ENCODE results near the gene TSPAN11.
"Not testable (repeated sequence)": the region's sequence is repeated elsewhere in the genome, so short reads cannot be mapped to it uniquely, and the experiment has no call there.

TSPAN11 gene, protein sequence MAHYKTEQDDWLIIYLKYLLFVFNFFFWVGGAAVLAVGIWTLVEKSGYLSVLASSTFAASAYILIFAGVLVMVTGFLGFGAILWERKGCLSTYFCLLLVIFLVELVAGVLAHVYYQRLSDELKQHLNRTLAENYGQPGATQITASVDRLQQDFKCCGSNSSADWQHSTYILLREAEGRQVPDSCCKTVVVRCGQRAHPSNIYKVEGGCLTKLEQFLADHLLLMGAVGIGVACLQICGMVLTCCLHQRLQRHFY

DNA sequence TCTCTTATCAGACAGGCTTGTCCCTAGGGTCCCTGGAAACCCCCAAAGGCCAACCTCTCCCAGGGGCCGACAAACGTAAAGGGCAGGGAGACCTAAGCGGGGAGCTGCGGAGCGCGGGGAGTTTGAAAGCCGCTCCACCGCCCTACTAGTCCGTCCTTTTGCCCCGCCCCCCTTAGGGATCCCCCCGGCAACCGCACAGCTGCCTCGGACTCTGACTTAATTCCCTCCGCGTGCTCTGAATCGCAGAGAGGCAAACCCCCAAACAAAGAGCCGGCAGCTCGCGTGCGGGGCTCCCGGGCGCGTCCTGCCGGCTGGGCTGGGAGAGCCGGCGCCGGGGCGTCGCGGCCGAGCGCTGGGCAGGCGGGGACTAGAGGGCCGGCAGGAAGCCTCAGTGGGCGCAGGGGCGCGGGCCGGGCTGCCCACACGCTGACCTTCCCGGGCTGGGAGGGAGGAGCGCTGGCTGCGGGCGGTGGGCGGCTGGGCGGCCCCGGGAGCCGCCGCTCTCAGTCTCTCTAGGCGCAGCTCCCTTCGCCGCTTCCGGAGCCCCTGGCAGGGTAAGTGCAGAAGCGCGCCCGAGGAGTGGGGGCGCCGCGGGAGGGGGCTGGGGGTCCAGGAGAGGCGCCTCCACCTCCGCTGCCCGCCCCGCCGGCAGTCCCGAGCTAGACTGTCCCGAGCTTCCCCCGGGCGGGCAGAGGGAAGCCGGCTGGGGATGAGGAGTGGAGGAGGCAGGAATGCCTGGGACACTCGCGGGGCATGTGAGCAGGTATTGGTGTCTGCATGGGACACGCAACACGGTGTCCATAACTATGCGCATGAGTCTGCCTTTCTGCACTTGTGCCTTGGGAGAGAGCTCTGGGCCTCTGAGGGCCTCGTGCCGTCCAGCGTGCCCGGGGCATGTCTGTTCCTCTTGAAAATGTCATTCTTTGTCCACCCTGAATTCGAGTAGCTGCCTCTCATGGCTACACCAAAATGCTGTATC, at the start of gene TSPAN11:
Gene TSPAN11, plus strand, starts transcription at position 506 of the 979 bp plus-strand sequence. CDS start 27,244 bp downstream, outside the sequence.
- no peak for DNase-seq

DNA sequence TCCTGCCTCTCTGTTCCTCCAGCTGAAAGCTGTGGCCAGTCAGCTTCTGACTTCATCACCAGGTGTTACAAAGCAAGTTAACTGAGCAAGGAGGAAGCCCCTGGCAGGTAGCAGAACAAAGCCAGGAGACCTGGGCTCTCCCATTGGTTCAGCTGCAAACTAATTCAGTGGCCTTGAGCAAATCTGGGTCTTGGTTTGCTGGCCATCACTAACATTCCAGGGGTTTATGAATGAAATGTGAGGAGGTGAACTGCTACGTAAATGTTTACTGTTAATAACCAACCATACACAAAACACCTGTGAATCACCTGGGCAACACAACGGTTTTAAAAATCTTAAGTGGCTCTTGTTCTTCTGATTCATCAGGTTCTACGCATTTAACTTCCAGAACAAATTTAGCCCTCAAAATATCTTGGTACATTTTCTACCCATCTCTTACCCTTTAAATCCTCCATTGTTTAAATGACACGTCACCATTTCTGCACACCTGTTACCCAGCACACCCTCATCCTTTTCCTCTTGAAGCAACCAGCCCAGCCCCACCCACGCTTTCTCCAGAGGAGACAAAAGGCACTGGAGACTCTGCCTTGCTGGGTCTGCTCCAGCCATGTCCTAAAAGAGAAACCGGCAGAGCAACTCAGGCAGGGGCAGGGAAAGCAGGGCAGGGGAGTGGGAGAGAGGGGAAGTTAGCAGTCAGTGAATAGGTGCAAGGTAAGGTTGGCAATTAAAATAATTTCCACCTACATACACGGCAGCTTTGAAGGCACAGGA, 49.3 kb upstream of the TSPAN11 start:
- DNase-seq: peak; percentile 57

DNA sequence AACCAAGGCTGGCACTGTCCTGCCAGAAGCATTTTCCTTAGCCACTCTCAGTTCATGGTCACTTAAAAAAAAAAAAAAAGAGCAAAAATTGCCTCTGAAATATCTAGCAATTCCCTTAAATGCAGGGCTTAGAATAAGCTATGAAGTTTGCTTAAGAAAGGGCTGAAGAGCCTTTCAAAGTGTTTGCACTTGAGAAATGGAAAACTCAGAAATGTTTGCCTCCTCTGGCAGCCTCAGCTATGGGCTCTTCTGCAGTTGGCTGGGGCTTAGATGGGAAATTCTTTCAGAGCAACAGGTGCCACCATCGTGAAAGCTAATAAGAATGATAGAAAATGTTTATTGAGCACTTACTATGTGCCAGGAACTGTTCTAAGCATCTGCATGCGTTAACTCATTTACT, 48.5 kb upstream of the TSPAN11 start:
- no peak for DNase-seq

DNA sequence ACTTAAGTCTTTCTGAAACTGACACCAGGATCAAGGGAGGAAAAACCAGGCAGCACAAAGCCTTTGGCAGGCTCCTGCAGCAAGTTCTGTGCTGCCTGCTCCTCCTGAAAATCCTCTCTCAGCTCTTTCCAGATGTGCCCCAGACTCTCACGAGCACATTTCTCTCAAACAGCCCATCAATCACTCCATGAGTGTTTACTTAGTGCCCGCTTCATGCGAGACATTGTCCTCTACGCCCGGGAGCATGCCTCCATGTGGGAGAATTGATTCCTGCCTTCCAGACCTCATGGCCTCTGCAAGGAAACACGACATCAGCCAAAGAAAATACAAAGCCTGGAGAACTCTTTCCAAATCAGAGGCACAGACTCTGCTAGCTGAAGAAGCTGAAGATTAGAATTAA, 46.5 kb upstream of the TSPAN11 start:
- peak; percentile 74 for DNase-seq

DNA sequence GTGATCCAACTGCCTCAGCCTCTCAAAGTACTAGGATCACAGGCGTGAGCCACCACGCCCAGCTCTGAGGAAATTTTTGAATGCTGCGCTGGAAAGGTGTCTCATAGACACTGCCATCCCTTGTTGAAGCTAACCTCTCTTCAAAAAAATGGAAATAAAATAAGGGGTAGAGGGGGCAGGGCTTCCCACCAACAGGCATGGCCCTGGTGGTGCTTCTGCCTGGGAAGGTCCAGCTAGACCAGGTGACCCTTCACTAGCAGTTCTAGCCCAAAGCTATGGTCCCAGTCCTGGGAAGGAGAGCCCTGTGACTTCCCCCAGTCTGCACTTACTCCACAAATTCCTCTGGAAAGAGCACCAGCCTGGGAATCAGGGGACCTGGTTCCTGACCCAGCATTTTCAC, 45.7 kb upstream of the TSPAN11 start:
- DNase-seq: no peak

DNA sequence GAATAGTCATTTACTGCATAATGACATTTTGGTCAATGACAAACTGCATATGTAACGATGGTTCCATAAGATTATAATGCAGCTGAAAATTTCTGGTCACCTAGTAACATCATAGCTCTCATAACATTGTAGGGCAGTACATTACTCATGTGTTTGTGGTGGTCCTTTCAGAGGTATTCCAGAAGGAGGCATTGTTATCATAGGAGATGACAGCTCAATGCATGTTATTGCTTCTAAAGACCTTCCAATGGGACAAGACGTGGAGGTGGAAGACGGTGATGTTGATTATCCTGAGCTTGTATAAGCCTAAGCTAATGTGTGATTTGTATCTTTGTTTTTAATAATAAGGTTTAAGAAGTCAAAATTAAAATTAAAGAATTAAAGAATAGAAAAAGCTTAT, 43.8 kb upstream of the TSPAN11 start:
- no peak for DNase-seq

DNA sequence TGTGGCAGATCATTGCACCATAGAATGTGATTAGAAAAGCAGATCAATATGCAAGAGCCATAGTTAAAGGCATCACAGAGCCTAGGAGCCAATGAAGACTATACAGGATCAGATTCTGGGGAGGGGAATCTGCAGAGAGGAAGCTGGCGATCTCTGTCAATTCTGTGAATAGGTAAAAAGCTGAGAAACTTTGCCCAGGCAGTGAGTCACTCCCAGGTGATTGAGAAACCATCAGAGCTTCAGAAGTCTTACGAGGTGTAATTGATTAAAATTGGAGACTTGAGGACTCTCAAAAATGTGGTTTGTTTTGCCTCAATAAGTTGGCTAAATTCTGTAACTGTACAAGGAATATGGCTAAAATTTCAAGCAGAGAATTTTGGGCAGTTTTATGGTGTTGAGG, 41.7 kb upstream of the TSPAN11 start:
- no peak for DNase-seq

DNA sequence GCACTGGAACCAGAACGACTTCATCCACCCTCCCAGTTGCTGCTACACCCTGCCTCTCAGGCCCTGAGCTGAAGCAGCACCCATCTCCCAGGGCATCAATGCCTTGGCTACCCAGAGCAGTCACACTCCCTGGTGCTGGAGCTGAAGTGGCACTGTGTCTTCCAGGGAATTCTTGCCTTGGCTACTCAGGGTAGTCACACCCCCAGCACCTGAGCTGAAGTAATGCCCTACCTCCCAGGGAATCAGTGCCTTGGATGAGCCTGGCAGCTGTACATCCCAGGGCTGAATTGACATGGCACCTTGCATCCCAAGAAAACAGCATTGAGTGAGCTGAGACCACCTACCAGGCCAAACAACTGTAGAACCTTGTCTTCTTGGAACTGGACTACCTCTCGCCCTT, 41.2 kb upstream of the TSPAN11 start:
- no peak for DNase-seq

DNA sequence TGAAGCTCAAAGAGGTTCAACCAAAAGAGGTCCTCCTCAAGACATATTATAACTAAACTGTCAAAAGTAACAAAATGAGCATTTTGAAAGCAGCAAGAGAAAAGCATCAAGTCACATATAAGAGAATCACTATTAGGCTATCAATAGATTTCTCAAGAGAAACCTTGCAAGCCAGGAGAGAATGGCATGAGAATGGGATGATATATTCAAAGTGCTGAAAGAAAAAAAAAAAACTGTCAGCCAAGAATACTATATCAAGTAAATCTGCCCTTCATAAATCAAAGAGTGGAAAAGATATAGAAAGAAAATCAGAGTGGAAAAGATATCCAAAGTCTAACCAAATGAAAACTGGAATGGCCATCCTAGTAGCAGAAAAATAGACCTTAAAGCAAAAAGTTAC, 39.3 kb upstream of the TSPAN11 start:
- no peak for DNase-seq

DNA sequence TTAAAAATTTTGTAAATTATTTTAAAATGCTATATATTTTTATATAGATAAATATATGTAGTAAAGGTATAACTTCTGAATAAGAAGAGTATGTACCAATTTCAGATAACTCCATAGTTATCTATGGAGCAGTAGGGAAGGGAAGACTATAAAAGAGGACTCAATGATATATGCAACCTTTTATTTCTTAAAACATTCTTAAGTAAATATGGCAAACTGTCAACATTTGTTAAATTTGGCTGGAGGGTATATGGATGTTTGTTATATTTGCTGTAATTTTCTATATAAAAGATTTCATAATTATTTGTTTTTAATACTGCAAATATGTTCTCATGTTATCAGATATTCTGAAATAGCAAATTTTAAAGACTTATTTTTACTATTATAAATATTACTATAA, 38.3 kb upstream of the TSPAN11 start:
- no peak for DNase-seq

DNA sequence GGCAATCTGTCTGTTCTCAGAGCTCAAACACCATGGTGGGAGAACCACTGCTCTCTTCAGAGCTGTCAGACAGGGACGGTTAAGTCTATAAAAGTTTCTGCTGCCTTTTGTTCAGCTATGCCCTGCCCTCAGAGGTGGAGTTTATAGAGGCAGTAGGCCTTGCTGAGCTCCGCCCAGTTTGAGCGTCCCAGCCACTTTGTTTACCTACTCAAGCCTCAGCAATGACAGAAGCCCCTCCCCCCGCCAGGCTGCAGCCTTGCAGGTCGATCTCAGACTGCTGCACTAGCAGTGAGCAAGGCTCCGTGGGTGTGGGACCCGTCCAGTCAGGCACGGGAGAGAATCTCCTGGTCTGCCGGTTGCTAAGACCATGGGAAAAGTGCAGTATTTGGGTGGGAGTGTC, 32.0 kb upstream of the TSPAN11 start:
- not testable (repeated sequence) for DNase-seq

DNA sequence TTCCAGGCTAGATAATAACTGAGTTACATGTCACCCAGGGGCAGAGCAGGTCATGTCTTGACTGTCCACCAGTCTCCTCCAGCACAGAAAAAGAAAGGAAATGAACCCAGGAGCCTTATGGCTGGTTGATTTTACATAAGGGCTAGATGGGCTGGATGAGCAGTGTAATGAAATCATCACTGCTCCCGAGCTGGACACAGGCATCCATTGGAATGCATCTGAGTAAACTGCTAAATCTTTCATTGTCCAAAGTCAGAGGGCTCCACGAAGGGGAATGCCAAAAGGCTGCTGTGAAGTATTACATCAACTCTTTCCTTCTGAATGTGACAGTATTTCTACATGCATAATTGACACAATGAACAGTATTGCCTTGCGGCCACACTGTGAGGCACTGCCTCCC, 30.1 kb upstream of the TSPAN11 start:
- no peak for DNase-seq

DNA sequence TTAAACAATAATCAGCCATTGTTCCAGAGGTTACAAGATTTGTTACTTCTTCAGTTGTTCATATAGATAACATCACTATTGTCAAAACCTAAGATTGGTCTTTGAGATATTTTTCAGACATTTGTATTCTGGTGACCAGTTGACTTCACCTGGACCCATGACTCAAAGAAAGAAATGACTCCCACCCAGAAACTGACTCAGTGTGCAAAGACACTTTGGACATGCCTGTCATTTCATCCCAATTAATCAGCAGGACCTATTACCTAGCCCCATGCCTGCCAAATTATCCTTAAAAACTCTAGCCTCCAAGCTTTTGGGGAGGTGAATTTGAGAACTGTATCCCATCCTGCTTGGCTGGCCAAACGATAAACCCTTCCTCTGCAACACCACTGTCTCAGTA, 27.7 kb upstream of the TSPAN11 start:
- no peak for DNase-seq

DNA sequence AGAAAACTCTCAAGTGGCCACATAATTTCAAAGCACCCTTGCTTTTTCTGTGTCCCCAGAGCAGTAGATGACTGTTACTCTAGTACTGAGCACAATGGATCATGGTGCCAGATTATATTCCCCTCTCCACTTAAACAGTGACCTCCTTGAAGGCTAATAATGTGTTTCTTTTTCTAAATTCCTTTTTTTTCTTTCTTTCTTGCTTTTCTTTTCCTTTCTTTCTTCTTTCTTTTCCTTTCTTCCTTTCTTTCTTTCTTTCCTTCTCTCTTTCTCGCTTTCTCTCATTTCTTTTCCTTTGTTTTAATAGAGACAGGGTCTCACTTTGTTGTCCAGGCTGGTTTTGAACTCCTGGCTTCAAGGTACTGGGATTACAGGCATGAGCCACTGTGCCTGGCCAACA, 26.2 kb upstream of the TSPAN11 start:
- DNase-seq: no peak

DNA sequence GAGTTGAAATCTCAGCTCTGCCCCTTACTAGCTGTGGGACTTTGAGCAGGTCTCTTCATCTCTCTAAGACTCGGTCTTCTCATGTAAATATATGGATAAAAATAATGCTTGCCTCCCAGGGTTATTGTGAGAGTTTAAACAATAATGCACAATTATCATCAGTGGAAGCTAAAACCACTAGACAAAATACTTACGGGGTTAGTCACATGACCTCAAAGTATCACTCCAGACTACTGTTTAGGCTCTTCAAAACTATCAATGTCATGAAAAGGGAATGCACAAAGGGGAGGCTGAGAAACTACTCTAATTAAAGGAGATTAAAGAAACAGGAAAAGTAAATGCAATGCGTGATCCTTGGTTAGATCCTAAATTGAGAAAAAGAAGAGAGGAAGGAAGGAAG, 24.5 kb upstream of the TSPAN11 start:
- no peak for DNase-seq

DNA sequence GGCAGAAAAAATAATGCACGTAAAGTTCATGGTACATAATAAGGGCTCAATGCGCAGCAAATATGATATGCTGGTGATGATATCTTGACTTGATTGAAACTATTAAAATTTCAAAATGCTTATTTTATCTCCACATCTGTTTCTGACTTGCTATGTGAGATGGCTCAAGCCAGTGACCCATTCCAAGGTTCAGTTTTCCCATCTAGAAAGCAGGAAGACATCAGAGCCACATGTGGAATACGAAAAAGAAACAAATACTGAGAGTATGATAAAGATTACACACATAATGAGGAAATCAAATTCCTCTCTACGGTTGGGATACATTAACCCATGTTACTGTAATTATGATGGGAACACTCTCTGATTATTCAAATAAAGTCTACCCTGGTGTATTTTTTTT, 24.0 kb upstream of the TSPAN11 start:
- no peak for DNase-seq

DNA sequence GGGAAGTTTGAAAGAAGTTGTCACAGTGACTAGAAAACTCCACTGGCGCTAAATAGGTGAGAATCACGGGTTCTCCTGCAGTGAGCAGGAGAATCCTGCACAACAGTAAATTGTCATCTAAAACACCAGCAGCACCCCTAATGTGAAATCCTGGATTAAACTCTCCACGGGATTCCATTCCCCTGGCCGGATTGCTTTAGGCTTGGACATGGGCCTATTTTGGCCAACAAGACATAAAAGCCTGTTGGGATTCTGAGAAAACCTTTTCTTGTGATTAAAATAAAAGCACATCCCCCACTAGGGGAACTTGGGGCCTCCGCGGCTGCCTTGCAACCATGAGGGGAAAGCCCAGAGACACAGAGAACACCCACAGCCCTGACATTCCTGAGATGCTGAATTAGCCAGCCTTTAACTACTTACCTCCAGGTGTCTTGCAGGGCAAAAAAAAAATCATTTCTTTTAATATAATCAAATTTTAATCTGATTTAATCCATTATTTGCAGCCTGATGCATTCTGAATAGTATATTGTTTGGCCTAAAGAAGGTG, 21.0 kb upstream of the TSPAN11 start:
- no peak for DNase-seq

DNA sequence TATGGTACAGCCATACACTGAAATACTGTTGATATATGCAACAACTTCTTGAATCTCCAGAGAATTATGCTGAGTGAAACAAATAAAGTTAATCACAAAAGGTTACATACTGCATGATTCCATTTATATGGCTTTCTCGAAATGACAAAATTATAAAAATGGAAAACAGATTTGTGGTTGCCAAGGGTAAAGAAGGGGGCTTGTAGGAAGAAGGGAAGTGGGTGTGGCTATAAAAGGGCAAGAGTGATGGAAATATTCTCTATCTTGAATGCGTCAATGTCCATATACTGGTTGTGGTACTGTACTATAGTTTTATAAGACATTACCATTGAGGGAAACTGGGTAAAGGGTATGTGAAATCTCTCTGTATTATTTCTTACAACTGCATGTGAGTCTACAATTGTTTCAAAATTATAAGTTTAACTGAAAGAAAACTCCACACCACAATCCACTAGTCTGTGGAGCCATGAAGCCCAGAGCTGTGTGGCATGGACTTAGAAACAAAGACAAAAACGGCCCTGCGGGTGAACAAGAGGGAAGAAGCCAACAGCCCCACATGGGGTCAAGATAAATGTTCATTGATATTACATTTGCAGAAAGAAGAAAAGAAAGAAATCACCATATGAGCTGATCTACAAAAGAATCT, 18.3 kb upstream of the TSPAN11 start:
- DNase-seq: no peak

DNA sequence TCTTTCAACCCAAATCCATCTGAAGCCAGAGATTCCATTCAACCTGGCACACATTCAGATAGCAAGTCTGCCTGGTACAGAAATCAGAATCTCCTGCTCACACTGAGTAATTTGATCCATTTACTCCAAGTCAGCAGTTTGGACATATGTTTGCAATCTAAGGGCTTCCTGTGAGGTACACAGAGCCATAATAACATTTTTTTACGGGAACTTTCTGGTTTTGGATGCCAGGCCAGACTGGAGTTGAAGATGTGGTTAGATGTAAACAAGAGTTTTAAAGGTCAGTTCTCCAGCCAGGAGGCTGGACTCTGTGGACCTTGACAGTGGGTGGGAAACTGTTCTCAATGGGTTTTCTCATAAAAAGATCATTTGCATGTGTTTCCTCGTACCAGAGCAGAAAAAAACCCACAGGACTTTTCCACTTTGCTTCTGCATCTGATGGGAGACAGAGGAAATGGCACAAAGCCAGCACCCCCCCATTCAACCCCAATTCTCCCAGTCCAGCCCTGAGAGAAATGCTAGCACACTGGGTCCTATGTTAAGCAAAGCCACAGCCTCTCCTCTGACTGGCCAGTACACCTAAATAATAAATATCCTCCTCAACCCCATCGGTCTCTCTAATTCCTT, 17.7 kb upstream of the TSPAN11 start:
- no peak for DNase-seq

DNA sequence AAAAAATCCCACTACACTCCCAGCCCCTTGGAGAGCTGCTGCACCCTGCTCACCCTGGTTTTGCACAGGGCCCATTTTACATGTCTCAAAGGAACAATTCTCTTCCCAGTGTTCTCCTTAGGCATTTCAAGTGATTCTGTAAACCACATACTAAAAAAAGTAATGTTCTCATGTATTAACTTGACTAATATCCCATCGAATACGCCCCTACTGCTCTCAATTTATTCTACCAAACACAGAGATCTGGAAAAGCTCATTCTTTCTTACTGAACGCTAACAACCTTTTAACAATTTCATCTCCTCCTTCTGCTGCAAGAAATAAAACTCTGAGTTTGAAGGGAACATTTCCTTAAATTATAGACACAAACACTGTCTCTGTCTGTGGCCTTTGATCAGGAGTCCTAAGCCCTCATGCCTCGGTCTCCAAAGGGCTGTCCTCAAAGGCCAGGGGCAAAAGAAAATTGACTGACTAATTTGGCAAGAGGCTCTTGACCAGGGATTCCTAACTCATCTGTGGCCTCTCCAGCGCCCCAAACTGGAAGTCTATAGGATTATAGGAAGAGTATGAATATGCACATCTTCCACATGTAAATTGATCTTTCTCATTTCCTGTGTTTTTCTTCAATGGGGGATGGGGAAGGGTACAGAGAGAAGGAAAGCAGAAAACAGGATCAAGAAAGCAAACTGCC, 17.1 kb upstream of the TSPAN11 start:
- DNase-seq: no peak

DNA sequence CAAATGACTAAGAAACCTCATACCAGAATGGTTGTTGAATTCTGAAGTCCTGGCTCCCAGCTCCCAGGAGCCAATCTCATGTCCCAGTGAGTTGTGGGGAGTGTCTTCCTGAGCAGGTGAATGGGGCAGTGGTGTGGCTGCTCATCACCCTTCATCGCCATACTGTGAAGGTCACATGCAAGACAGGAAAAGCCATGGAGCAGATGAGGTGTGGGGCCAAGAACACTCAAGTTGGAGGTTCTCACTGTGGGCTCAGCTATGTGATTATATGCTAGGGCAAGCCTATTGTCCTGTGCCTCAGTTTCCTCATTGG, 16.6 kb upstream of the TSPAN11 start:
- no peak for DNase-seq

DNA sequence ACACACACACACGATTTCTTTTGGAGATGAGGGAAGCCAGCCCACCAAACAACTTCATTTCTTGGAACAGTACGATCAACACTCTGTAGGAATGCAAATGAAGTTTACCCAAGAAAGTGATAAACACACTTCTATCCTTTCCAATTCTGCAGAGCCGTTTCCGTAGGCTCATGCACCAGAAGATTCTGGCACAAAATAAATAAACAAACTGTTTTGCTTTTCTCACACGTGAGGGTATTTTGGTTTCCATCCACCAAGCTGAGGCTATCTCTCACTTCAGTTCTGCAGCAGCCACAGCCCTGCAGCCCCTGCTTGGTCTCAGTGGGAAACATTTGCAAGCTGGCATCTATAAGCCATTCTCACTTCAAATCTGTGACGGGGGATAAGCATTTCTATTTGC, 15.3 kb upstream of the TSPAN11 start:
- no peak for DNase-seq
